ENCODE measurements around the gene PTGIR. TPM values are rescaled to one million over a fixed set of nuclear protein-coding genes. Genes with fewer than 3 reads are reported as not detected.

The PTGIR gene
- total and polyA plus RNA-seq, 10 of the 15 experiments (the other 5 are each of a cell fraction or from before 2014, with no cell fraction given) = 0.34 to 29.1 (median 9.9) TPM

DNA sequence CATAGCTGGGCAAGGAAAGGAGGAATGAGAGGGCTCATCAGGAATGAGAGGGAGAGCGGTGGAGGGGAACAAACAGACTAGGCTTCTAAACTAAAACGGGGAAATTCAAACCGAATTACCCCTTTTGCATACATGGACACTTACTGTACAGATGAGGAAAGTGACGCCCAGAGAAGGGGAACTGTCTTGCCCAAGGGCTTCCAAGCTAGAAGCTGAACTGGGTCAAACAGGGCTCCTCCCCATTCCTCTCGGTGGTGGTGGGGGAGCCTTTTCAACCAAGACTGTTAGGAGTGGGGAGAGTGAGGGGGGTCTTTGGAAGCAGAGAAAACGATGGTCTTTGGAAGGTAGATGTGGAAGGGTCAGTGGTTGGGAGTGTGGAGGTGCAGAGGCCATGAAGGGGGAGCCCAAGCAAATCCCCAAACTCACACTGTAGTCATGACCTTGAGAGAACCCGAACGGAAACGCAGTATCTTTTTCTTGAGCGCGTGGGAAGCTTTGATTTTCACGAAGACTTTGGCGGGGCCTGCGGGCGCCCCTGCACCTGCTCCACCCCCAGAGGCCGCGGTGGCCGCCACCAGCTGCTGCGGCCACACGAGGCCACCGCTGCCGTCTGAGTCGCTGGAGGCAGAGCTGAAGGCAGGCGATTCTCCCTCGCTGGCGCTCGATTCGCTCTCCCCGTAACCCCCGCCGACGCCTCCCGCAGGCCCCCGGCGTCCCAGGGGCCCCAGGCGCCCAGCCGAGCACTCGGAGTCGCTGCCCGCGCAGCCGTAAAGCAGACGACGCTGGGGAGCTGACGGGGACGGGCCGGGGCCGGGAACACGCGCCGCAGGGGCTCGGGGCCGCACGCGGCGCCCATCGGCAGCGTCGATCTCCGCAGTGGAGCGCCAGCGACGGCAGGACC, 23.4 kb upstream of the PTGIR start (continued):
- TF ChIP-seq ZBTB4 (CRISPR knock-in tag; IDR thresholded peaks at IDR 0.05) (no peak), CBX5 (IDR thresholded peaks at IDR 0.05; ENCODE audit: low read depth) (no peak), STAT1 (conservative IDR thresholded peaks at IDR 0.05) (no peak), TCF3 (IDR thresholded peaks at IDR 0.05; ENCODE audit: borderline replicate concordance, insufficient read depth, low read depth, low read length) (peak; percentile 73; the same call in 1 of the 2 replicates), TCF12 (IDR thresholded peaks at IDR 0.05; ENCODE audit: low read depth, low read length) (peak; percentile 98), ZBTB40 (IDR thresholded peaks at IDR 0.05; ENCODE audit: borderline replicate concordance) (no peak), E4F1 (IDR thresholded peaks at IDR 0.05; ENCODE audit: borderline replicate concordance, partially characterized antibody) (no peak)
- TF ChIP-seq, protein P1, sequence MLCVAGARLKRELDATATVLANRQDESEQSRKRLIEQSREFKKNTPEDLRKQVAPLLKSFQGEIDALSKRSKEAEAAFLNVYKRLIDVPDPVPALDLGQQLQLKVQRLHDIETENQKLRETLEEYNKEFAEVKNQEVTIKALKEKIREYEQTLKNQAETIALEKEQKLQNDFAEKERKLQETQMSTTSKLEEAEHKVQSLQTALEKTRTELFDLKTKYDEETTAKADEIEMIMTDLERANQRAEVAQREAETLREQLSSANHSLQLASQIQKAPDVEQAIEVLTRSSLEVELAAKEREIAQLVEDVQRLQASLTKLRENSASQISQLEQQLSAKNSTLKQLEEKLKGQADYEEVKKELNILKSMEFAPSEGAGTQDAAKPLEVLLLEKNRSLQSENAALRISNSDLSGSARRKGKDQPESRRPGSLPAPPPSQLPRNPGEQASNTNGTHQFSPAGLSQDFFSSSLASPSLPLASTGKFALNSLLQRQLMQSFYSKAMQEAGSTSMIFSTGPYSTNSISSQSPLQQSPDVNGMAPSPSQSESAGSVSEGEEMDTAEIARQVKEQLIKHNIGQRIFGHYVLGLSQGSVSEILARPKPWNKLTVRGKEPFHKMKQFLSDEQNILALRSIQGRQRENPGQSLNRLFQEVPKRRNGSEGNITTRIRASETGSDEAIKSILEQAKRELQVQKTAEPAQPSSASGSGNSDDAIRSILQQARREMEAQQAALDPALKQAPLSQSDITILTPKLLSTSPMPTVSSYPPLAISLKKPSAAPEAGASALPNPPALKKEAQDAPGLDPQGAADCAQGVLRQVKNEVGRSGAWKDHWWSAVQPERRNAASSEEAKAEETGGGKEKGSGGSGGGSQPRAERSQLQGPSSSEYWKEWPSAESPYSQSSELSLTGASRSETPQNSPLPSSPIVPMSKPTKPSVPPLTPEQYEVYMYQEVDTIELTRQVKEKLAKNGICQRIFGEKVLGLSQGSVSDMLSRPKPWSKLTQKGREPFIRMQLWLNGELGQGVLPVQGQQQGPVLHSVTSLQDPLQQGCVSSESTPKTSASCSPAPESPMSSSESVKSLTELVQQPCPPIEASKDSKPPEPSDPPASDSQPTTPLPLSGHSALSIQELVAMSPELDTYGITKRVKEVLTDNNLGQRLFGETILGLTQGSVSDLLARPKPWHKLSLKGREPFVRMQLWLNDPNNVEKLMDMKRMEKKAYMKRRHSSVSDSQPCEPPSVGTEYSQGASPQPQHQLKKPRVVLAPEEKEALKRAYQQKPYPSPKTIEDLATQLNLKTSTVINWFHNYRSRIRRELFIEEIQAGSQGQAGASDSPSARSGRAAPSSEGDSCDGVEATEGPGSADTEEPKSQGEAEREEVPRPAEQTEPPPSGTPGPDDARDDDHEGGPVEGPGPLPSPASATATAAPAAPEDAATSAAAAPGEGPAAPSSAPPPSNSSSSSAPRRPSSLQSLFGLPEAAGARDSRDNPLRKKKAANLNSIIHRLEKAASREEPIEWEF (IDR thresholded peaks at IDR 0.05; ENCODE audit: insufficient replicate concordance, low read depth, low read length) = no peak
- TF ChIP-seq, protein P2, sequence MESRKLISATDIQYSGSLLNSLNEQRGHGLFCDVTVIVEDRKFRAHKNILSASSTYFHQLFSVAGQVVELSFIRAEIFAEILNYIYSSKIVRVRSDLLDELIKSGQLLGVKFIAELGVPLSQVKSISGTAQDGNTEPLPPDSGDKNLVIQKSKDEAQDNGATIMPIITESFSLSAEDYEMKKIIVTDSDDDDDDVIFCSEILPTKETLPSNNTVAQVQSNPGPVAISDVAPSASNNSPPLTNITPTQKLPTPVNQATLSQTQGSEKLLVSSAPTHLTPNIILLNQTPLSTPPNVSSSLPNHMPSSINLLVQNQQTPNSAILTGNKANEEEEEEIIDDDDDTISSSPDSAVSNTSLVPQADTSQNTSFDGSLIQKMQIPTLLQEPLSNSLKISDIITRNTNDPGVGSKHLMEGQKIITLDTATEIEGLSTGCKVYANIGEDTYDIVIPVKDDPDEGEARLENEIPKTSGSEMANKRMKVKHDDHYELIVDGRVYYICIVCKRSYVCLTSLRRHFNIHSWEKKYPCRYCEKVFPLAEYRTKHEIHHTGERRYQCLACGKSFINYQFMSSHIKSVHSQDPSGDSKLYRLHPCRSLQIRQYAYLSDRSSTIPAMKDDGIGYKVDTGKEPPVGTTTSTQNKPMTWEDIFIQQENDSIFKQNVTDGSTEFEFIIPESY (IDR thresholded peaks at IDR 0.05) = no peak

All from GM12878 (cell line).